ENCODE measurements around the gene ZMIZ1.

- TF ChIP-seq GLI4 (tag by site-specific recombination; IDR thresholded peaks at IDR 0.05) (no peak), PBX3 (CRISPR knock-in tag; IDR thresholded peaks at IDR 0.05) (no peak), ZBTB6 (tag by site-specific recombination; IDR thresholded peaks at IDR 0.05) (no peak), PATZ1 (tag by site-specific recombination; IDR thresholded peaks at IDR 0.05) (no peak), ZEB2 (tag by site-specific recombination; IDR thresholded peaks at IDR 0.05) (no peak), CTCF (tag by site-specific recombination; IDR thresholded peaks at IDR 0.05) (no peak), ZNF747 (tag by site-specific recombination; IDR thresholded peaks at IDR 0.05) (no peak)
Measured at GRCh38 chr10:79115302-79115701, 46.5 kb downstream of the ZMIZ1 start.

Measured in HEK293 (cell line).